ENCODE results near the gene TCF12. TPM values are rescaled to one million over a fixed set of nuclear protein-coding genes. Genes with fewer than 3 reads are reported as not detected.

Gene TCF12
- total RNA-seq, 1 experiment from 2014 or later: 76.7 TPM

DNA sequence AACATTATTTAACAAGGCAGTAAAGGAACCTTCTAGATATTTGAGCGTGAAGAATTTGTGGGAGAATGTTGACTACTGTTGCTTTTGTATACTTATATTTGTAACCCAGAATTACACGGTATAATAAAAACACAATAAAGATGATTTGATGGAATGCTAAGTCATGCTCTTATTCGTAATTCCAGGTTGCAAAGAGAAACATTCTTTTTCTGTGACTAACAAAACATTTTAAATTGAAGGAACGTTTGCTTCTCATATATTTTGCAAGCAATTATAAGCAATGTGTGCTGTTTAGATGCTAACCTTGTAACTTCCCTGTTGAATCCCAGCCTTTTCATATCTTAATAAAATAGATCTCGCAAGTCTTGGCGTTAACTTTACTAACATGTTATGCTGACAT, 333.5 kb downstream of the TCF12 start:
- no peak overlapping the region for H3K9ac ChIP-seq (ENCODE audit: extremely low read depth, insufficient read length, low read length)
- no peaks in the 10 kb centered on the region for H3K79me2 ChIP-seq (ENCODE audit: insufficient read depth, low read length)
- TF ChIP-seq, protein P1, sequence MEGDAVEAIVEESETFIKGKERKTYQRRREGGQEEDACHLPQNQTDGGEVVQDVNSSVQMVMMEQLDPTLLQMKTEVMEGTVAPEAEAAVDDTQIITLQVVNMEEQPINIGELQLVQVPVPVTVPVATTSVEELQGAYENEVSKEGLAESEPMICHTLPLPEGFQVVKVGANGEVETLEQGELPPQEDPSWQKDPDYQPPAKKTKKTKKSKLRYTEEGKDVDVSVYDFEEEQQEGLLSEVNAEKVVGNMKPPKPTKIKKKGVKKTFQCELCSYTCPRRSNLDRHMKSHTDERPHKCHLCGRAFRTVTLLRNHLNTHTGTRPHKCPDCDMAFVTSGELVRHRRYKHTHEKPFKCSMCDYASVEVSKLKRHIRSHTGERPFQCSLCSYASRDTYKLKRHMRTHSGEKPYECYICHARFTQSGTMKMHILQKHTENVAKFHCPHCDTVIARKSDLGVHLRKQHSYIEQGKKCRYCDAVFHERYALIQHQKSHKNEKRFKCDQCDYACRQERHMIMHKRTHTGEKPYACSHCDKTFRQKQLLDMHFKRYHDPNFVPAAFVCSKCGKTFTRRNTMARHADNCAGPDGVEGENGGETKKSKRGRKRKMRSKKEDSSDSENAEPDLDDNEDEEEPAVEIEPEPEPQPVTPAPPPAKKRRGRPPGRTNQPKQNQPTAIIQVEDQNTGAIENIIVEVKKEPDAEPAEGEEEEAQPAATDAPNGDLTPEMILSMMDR (conservative IDR thresholded peaks at IDR 0.05): no peak
- H3K56ac ChIP-seq (ENCODE audit: insufficient read length, low read depth, low read length): no peak overlapping the region
- H2AFZ ChIP-seq (ENCODE audit: low read length): no peak overlapping the region
- no peaks in the 10 kb centered on the region; a peak in 1 of 5 replicates for H3K9me3 Mint-ChIP-seq
- peaks cover 7% of the 10 kb centered on the region; the same call in 1 of the 2 replicates for H3K4me1 ChIP-seq (ENCODE audit: insufficient read depth, low read length)
- no peak overlapping the region for H3K4me3 Mint-ChIP-seq
- H3K23me2 ChIP-seq (ENCODE audit: insufficient read length, low read depth, low read length, poor library complexity, severe bottlenecking): no peaks in the 10 kb centered on the region
- H2BK5ac ChIP-seq (ENCODE audit: insufficient read length, low read length): no peak overlapping the region
- H4K5ac ChIP-seq (ENCODE audit: insufficient read length, low read depth, low read length): no peak overlapping the region
- no peak overlapping the region for H3K4me2 ChIP-seq (ENCODE audit: insufficient read depth, insufficient read length, low read length)
- H3T11ph ChIP-seq (ENCODE audit: low read length): no peak overlapping the region
- H3K9me3 ChIP-seq (ENCODE audit: control insufficient read depth, low read depth, low read length): no peaks in the 10 kb centered on the region
- no peak overlapping the region for H2BK120ac ChIP-seq (ENCODE audit: low read depth, low read length, poor library complexity, severe bottlenecking)
- H4K8ac ChIP-seq (replicated peaks; ENCODE audit: insufficient read length, low read depth, low read length): no peak overlapping the region
- H3K36me3 Mint-ChIP-seq (ENCODE audit: insufficient read depth in 1 of 3, low read depth in 3 of 3): peaks cover 29 to 41% (median 33%) of the 10 kb centered on the region in 3 experiments
- H4K20me1 ChIP-seq (ENCODE audit: control insufficient read depth, insufficient read depth, insufficient read length): no peaks in the 10 kb centered on the region
- WGBS (ENCODE audit: extremely low coverage, insufficient read length, low lambda C conversion rate): no CpG with 5 or more reads among the region's 6 CpGs
- H2AK5ac ChIP-seq (ENCODE audit: insufficient read length, low read length): no peak overlapping the region
- no peak overlapping the region for H2BK12ac ChIP-seq (ENCODE audit: insufficient read length, low read depth, low read length)
- H4K91ac ChIP-seq (ENCODE audit: insufficient read length, low read depth, low read length): no peak overlapping the region
- H3K27ac Mint-ChIP-seq: peak overlapping the region; percentile 47 to 92 (median 68); a peak in 5 of 7 replicates
- DNase-seq: no peak
- no peak overlapping the region for H2BK15ac ChIP-seq (ENCODE audit: low read depth, low read length)
- no peaks in the 10 kb centered on the region for H3K79me1 ChIP-seq (ENCODE audit: insufficient read depth, low read depth, low read length, poor library complexity, severe bottlenecking)
- H3K4me1 Mint-ChIP-seq: peaks cover 27 to 44% of the 10 kb centered on the region in 2 experiments
- no peak overlapping the region for H3K14ac ChIP-seq (ENCODE audit: insufficient read depth, low read length)
- H3K23ac ChIP-seq (ENCODE audit: insufficient read length, low read depth, low read length): no peak overlapping the region
- no peak overlapping the region for H3K4ac ChIP-seq (ENCODE audit: low read depth, low read length)
- peak overlapping the region; percentile 56 for H3K27ac ChIP-seq (ENCODE audit: insufficient read length, low read depth, low read length)
- no peaks in the 10 kb centered on the region for H3K27me3 ChIP-seq (ENCODE audit: insufficient read depth, low read length)
- H3K18ac ChIP-seq (ENCODE audit: insufficient read length, low read depth, low read length): no peak overlapping the region
- no peak overlapping the region for H2BK20ac ChIP-seq (ENCODE audit: low read depth, low read length, poor library complexity, severe bottlenecking)
- no peaks in the 10 kb centered on the region for H3K27me3 Mint-ChIP-seq (ENCODE audit: low read depth)

Measured in H9 (cell line).